Natural killer cell (primary cell): ENCODE results near the gene CAPN5. TPM values are rescaled to one million over a fixed set of nuclear protein-coding genes. Genes with fewer than 3 reads are reported as not detected.

Experiments
- ATAC-seq, 3 donors: fragments of 150-1000 bp in 2 of 3; fragments of 200-7000 bp in 1 of 3; cut with Tn5 transposase; 1 replicate in 1 of 3; 2 replicates in 2 of 3; pipeline ENCODE4 v1.10.0; 2021; ENCODE audit warnings: mild to moderate bottlenecking in 2 of 3, moderate library complexity in 2 of 3
- DNase-seq, 2 donors: peaks; one replicate each; pipeline versions ENCODE4 v3.0.0 to v3.0.0-alpha.2; 2013 to 2021; ENCODE audit warnings: mixed read lengths in 1 of 2
- H3K27ac ChIP-seq: one replicate; pipeline ENCODE4 v1.5.1; 2013; ENCODE audit warnings: mild to moderate bottlenecking, low read length
- H3K27me3 ChIP-seq: one replicate; pipeline ENCODE4 v1.6.1; 2013; ENCODE audit warnings: low read length; ENCODE audit not compliant: control insufficient read depth, insufficient read depth
- H3K36me3 ChIP-seq: one replicate; pipeline ENCODE4 v1.6.1; 2013; ENCODE audit warnings: low read length; ENCODE audit not compliant: control insufficient read depth, insufficient read depth
- H3K4me1 ChIP-seq: one replicate; pipeline ENCODE4 v1.6.1; 2013; ENCODE audit warnings: low read length; ENCODE audit not compliant: control insufficient read depth, insufficient read depth
- H3K4me3 ChIP-seq: one replicate; pipeline ENCODE4 v1.5.1; 2013; ENCODE audit warnings: low read length
- H3K9me3 ChIP-seq: one replicate; pipeline ENCODE4 v1.6.1; 2013; ENCODE audit warnings: low read length; ENCODE audit not compliant: control insufficient read depth, insufficient read depth
- H3K27ac Mint-ChIP-seq, 2 donors: one replicate each; pipeline ENCODE4 v1.8.0; 2022; ENCODE audit warnings: mild to moderate bottlenecking in 2 of 2, mixed read lengths in 2 of 2, moderate library complexity in 1 of 2
- H3K27me3 Mint-ChIP-seq, 2 donors: one replicate each; pipeline ENCODE4 v1.8.0; 2022; ENCODE audit warnings: low read depth in 2 of 2, mixed read lengths in 2 of 2
- H3K36me3 Mint-ChIP-seq: one replicate; pipeline ENCODE4 v1.8.0; 2022; ENCODE audit warnings: mixed read lengths
- H3K4me1 Mint-ChIP-seq, 2 donors: one replicate each; pipeline ENCODE4 v1.8.0; 2022; ENCODE audit warnings: mixed read lengths in 2 of 2
- H3K4me3 Mint-ChIP-seq: one replicate; pipeline ENCODE4 v1.8.0; 2022; ENCODE audit warnings: mild to moderate bottlenecking, moderate library complexity, mixed read lengths
- H3K9me3 Mint-ChIP-seq, 2 donors: one replicate each; pipeline ENCODE4 v1.8.0; 2022; ENCODE audit warnings: mixed read lengths in 2 of 2
- CTCF ChIP-seq: fragments of 200-600 bp; IDR thresholded peaks from one replicate; pipeline ENCODE4 v1.8.0; 2022; ENCODE audit warnings: antibody characterized with exemption
- WGBS: methylation state at CpG from one replicate; pipeline ENCODE4 v1.1.7; 2013; ENCODE audit warnings: missing lambda C conversion rate; ENCODE audit not compliant: insufficient coverage; 5-methylcytosine and 5-hydroxymethylcytosine counted together
- intact Hi-C: fragments of 100-400 bp; cut with micrococcal nuclease; formaldehyde crosslinking; loops from one replicate; pipeline ENCODE4 v1.14.2; 2022
- total RNA-seq, 4 donors: library from RNA; stranded (reverse); fragments of 120-200 nt in 1 of 4; gene quantifications; one replicate each; pipeline versions ENCODE4 v1.2.3 to v1.2.4, GENCODE V29; 2013 to 2022

The CAPN5 gene
- total RNA-seq, 3 donors from 2014 or later (not counting 1 experiment from before 2014, with no cell fraction given) = 32.3 to 34.5 (median 34.3) TPM

GRCh38 chr11:77093056-77093891, 26.5 kb downstream of the CAPN5 start:
- Mint-ChIP-seq H3K4me3 (no peak overlapping the region), H3K27me3 (no peaks in the 10 kb centered on the region), H3K36me3 (no peaks in the 10 kb centered on the region), H3K4me1 (peaks cover 9 to 13% of the 10 kb centered on the region in 2 donors), H3K9me3 (no peaks in the 10 kb centered on the region), H3K27ac (no peak overlapping the region)
- Histone ChIP-seq H3K4me3 (no peak overlapping the region), H3K27me3 (no peaks in the 10 kb centered on the region), H3K9me3 (no peaks in the 10 kb centered on the region), H3K27ac (no peak overlapping the region), H3K36me3 (no peaks in the 10 kb centered on the region), H3K4me1 (no peaks in the 10 kb centered on the region)
- intact Hi-C loops = loop anchor here (5.0 kb wide), 1 partner anchor 176 kb away; no protein-coding TSS in a partner anchor
- TF ChIP-seq CTCF = no peak
- WGBS = 89% methylated on average over 33 of the region's 33 CpGs
- no peak for ATAC-seq
- no peak for DNase-seq

- DNase-seq (no peak), ATAC-seq (no peak)
- Histone ChIP-seq H3K36me3 (no peaks in the 10 kb centered on the region), H3K4me3 (no peak overlapping the region), H3K4me1 (no peaks in the 10 kb centered on the region), H3K27ac (no peak overlapping the region), H3K9me3 (no peaks in the 10 kb centered on the region), H3K27me3 (no peaks in the 10 kb centered on the region)
- 94% methylated on average over 6 of the region's 6 CpGs for WGBS
- H3K27me3 Mint-ChIP-seq = no peaks in the 10 kb centered on the region
- no peak overlapping the region for H3K4me3 Mint-ChIP-seq
- intact Hi-C loops = loop anchor here (5.0 kb wide), 1 partner anchor 177 kb away; no protein-coding TSS in a partner anchor
- no peaks in the 10 kb centered on the region for H3K9me3 Mint-ChIP-seq
- TF ChIP-seq CTCF = no peak
- H3K27ac Mint-ChIP-seq = no peak overlapping the region
- no peaks in the 10 kb centered on the region for H3K36me3 Mint-ChIP-seq
- peaks cover 9 to 13% of the 10 kb centered on the region in 2 donors for H3K4me1 Mint-ChIP-seq
Measured at GRCh38 chr11:77093987-77094840, 27.4 kb downstream of the CAPN5 start.

DNA sequence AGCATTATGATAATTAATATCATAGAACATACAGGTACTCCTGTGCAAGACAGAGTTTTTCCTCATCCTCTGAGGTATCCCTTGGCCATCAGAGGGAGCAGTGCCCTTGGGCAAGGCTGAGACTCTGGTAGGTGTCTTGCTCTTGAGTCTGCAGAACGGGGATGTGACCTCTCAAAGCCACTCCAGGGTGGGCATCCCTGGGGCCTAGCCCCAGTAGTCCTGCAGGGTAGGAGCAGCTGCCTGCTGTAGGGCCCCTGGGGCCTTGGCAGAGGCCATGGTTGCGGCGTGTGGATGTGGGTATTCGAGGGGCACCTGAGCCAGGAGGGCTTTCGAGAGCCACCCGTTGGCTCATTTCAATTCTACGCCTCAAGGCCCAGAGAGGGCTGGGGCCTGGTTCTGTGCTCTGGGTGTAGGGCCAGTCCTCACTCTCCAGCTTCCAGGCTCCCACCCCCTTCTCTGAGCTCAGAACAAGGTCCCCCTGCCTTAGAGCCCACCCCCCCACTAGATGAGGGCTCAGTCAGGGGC, 28.1 kb downstream of the CAPN5 start:
- H3K27ac Mint-ChIP-seq = no peak overlapping the region
- 97% methylated on average over 7 of the region's 7 CpGs for WGBS
- H3K27me3 ChIP-seq = no peaks in the 10 kb centered on the region
- H3K9me3 Mint-ChIP-seq = no peaks in the 10 kb centered on the region
- DNase-seq = no peak
- no peak for TF ChIP-seq CTCF
- ATAC-seq = no peak
- H3K4me1 ChIP-seq = no peaks in the 10 kb centered on the region
- H3K4me3 Mint-ChIP-seq = no peak overlapping the region
- intact Hi-C loops = loop anchor here (5.0 kb wide), 1 partner anchor 178 kb away; no protein-coding TSS in a partner anchor
- H3K4me3 ChIP-seq = no peak overlapping the region
- H3K4me1 Mint-ChIP-seq = peaks cover 9 to 13% of the 10 kb centered on the region in 2 donors
- no peaks in the 10 kb centered on the region for H3K9me3 ChIP-seq
- no peaks in the 10 kb centered on the region for H3K36me3 Mint-ChIP-seq
- no peaks in the 10 kb centered on the region for H3K36me3 ChIP-seq
- H3K27ac ChIP-seq = no peak overlapping the region
- H3K27me3 Mint-ChIP-seq = no peaks in the 10 kb centered on the region
